ENCODE results near the gene PLEKHA8.

PLEKHA8 gene

GRCh38 chr7:30145426-30145970, 117.3 kb downstream of the PLEKHA8 start:
- DNase-seq (ENCODE audit: low spot score) = no peak

DNA sequence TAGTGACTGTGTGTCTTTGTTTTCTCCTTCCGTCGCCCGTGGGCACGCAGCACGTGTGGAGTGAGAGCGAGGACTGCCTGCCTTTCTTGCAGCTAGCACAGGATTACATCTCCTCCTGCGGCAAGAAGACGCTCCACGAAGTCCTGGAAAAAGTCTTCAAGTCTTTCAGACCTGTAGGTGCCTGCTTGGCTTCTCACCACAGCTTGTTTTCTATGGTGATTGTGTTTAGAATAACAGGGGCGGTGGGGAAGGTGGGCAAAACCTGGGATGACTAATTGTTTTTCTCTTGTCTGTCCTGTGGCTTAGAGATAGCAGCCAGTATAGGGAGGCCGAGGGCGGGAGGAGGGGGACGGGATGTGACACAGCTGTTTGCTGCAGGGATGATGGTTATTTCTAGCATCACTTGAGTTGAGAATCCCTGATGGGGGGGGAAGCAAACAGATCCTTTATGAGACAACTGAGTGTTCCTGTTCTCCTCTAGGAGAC, 118.0 kb downstream of the PLEKHA8 start:
- no peak for DNase-seq (ENCODE audit: low spot score)

DNA sequence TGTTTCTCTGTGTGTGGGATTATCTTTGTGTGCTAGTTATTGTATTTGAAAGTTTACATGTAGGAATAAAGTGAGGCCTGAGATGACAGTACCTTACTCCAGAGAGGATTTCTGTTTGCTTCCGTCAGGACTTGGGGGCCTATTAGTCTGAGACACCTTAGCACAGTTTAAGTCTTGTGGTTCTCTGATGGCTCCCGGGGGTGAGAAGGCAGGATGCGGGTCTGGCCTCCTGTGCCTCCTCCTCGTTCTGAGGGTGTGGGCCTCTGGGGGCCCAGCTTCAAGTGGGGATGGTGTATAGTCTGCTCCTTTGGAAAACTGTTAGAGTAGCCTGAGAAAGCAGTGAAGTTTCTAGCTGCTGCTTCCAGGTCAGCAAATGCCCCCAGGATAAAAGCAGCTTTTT, 119.0 kb downstream of the PLEKHA8 start:
- no peak for DNase-seq (ENCODE audit: low spot score)

GRCh38 chr7:30147785-30148184, 119.6 kb downstream of the PLEKHA8 start:
- no peak for DNase-seq (ENCODE audit: low spot score)

DNA sequence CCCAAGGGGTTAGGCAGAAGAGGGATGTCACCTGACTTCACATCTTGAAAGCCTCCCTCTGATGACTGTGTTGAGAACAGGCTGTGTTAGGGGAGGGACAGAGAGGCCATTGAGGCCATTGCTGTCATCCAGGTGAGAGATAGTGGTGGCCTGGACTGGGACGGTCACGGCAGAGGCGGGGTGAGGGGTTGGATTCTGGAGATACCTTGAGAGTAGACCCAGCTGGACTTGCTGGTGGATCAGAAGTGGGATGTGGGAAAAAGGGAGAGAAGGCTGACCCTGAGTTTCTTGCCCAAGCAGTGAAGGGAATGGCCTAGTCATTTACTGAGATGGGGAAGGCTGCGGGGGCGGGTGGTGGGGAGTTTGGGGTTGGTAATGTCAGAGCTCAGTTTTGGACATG, 120.2 kb downstream of the PLEKHA8 start:
- no peak for DNase-seq (ENCODE audit: low spot score)

- no peak for DNase-seq (ENCODE audit: low spot score)
Measured at GRCh38 chr7:30148951-30149459, 120.8 kb downstream of the PLEKHA8 start.

GRCh38 chr7:30149640-30150272, 121.5 kb downstream of the PLEKHA8 start:
- DNase-seq (ENCODE audit: low spot score) = no peak

GRCh38 chr7:30150711-30151110, 122.5 kb downstream of the PLEKHA8 start:
- no peak for DNase-seq (ENCODE audit: low spot score)

GRCh38 chr7:30154111-30154587, 125.9 kb downstream of the PLEKHA8 start:
- no peak for DNase-seq (ENCODE audit: low spot score)

DNA sequence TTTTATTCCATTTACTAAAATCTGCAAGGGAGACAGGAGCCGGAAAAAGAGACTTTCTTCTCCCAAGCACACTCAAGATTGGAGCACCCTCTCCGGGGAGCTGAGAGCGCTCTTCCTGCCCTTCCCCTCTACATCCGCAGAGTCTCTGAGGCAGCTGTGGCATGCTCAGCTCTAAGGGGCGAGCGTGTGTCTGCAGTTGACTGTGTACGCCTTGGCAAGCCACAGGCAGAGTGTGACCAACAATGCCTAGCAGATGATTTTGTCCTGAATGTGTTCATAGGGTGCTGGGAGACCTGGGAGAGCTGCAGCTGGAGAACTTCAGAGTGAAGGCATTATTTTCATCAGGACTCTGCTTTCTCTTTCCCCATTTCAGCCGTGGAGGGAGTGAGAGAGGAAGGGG, 127.3 kb downstream of the PLEKHA8 start:
- DNase-seq (ENCODE audit: low spot score) = no peak

DNA sequence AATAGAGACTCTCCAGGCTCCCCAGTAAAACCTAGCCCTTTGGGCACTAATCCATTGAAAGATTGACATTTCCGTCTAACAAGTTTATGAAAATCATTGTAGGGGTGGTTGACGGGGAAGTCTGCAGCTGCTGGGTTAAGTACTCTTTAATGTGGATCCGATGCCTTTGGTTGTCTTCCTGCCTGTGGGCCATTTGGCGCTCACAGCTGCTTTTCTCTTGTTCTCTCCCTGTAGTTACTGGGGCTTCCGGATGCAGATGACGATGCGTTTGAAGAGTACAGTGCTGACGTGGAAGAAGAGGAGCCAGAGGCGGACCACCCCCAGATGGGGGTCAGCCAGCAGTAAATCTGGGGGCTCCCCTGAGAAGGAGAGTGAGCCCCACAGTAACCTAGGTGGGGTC, 129.0 kb downstream of the PLEKHA8 start:
- no peak for DNase-seq (ENCODE audit: low spot score)

DNA sequence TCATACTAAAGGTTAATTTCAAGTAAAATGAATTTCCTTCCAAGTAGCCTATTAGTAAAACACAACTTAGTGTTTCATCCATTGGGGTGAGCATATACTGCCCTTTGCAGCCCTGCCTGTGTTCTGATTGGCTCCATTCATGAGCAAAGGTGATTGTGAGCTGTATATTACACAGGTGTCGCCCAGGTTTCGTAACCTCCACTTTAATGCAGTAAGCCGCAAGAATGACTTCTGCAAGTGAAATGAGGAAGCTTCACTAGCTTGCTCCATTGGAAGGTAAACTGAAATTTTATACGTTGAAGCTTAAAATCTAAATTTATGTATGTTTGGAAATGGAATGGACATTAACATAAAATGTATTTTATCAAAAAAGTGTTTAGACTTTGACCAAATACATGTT, 131.0 kb downstream of the PLEKHA8 start:
- DNase-seq (ENCODE audit: low spot score) = no peak

DNA sequence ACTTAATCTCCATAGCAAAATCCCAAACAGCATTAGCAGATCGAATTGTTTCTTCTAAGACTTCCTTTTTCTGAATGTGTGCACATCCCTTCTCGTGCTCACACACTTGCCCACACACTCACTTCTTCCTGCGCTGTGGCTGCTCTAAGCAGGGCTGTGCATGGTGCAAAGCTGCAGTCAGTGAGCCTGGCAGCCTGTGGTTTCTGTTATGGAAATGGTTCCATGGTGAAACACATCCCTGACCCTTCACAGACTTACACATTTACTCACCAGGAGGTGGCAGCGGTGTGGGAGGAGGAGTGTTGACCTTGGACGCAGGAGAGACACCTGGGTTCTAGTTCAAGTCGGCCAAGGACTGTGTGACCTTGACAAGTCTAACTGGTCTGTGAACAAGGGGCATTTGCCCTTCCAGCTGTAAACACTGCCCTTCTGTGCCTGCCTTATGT, 131.5 kb downstream of the PLEKHA8 start:
- peak; percentile 25 for DNase-seq (ENCODE audit: low spot score)

DNA sequence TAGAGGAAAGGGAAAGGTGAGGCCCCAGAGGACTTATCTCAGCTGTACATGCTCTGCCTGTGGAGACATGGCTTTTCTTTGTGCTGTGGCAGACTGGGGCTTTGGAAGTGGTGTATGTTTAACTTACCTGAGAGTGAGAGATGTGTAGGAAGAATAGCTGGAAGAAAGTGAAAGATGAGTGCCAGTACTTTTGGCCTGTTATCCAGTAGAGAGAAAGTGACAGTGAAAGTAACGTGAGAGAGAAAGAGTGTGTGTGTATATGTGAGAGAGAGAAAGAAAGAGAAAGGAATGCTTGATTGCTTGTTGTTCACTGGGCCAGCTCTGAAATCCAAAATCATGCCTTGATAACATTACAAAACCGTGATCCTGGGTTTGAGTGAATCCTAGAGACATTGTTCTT, 132.1 kb downstream of the PLEKHA8 start:
- no peak for DNase-seq (ENCODE audit: low spot score)

- no peak for DNase-seq (ENCODE audit: low spot score)
Measured at GRCh38 chr7:30162133-30162532, 133.9 kb downstream of the PLEKHA8 start.

- peak; percentile 21 for DNase-seq (ENCODE audit: low spot score)
Measured at GRCh38 chr7:30162622-30163124, 134.5 kb downstream of the PLEKHA8 start.

- no peak for DNase-seq (ENCODE audit: low spot score)
Measured at GRCh38 chr7:30163231-30163894, 135.2 kb downstream of the PLEKHA8 start.

- peak; percentile 50 for DNase-seq (ENCODE audit: low spot score)
Measured at GRCh38 chr7:30164567-30164966, 136.4 kb downstream of the PLEKHA8 start.

GRCh38 chr7:30165590-30165989, 137.4 kb downstream of the PLEKHA8 start:
- no peak for DNase-seq (ENCODE audit: low spot score)

DNA sequence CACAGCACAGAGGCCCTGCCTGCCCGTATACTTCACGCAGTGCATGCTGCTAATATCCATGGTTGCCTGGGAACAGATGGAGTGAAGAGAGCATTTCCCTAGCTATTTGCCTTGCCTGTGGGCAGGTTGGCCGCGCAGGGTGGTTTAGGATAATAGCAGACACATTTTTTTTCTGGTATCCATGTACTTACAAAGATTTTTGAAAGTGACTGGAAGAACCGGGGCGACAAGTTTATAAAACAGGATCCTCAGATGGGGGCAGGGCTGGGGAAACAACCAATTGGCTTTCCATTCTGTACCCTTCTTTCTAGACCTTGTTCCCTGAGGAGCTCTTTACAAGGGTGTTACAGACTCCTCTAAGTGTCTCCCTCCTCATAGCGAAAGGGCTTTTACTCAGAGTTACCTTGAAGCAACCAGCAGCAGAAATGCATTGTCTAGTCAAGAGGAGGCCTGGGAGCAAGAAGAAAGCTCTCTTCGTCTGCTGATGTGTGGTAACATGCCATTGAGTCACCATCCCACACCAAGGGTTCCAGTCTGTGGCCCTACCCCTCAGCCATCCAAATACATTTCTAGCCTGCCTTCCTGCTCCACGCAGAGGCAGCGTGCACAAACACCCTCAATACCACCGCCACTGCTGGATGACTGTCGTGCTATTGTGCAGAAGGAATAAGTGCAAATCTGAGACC, 138.1 kb downstream of the PLEKHA8 start:
- no peak for DNase-seq (ENCODE audit: low spot score)

GRCh38 chr7:30166841-30167235, 138.6 kb downstream of the PLEKHA8 start:
- DNase-seq (ENCODE audit: low spot score) = no peak

DNA sequence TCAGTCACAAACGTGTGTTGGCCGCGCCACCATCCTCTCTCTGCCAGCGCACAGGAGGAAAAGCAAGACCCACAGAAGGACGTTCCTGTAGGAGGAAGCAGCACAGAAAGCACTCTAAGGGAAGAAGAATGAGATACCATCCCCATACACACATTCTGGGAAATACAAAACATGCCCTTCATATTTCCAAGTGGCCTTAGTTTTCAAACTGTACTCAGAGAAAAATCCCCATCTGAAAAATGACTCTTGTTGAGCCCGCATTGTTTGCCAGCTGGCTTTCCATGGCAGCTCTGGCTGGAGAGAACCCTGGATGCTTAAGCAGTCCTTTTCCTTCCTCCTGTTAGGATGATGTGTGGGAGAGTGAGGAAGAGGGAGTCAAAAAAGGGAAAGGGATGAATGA, 139.7 kb downstream of the PLEKHA8 start:
- no peak for DNase-seq (ENCODE audit: low spot score)
